ENCODE results near the gene XBP1.

Gene XBP1

DNA sequence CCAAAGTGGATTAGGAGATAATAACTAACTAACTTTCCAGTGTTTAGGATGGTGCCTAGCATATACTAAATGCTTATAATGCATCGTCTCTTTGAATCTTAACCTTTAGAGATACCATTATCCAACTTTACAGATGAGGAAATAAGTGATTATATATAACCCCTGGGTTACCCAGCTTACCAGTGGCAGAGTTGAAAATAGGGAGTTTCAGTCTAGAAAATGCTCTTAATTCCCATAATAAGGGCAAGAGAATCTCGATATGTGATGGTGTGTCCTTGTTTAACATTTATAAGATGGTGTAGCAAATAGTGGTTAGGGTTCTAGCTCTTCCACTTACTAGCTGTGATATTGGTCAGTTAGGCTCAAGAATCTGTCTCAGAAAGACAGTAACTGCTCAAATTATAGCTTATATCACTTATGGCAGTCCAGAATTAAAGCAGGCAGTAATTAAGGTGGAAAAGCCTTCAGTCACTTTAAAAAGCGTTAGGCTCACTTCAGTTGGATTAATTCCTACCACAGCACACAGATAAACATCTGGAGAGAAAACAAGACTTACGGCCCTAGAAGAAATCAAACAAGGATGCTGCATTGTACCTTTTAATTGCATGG, 6.3 kb downstream of the XBP1 start:
- TF ChIP-seq, protein P1, sequence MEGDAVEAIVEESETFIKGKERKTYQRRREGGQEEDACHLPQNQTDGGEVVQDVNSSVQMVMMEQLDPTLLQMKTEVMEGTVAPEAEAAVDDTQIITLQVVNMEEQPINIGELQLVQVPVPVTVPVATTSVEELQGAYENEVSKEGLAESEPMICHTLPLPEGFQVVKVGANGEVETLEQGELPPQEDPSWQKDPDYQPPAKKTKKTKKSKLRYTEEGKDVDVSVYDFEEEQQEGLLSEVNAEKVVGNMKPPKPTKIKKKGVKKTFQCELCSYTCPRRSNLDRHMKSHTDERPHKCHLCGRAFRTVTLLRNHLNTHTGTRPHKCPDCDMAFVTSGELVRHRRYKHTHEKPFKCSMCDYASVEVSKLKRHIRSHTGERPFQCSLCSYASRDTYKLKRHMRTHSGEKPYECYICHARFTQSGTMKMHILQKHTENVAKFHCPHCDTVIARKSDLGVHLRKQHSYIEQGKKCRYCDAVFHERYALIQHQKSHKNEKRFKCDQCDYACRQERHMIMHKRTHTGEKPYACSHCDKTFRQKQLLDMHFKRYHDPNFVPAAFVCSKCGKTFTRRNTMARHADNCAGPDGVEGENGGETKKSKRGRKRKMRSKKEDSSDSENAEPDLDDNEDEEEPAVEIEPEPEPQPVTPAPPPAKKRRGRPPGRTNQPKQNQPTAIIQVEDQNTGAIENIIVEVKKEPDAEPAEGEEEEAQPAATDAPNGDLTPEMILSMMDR (IDR thresholded peaks at IDR 0.05), result no peak
- TF ChIP-seq ZFX (IDR thresholded peaks at IDR 0.05; ENCODE audit: borderline replicate concordance), result no peak
- peak overlapping the region; percentile 93 for H3K27ac ChIP-seq

DNA sequence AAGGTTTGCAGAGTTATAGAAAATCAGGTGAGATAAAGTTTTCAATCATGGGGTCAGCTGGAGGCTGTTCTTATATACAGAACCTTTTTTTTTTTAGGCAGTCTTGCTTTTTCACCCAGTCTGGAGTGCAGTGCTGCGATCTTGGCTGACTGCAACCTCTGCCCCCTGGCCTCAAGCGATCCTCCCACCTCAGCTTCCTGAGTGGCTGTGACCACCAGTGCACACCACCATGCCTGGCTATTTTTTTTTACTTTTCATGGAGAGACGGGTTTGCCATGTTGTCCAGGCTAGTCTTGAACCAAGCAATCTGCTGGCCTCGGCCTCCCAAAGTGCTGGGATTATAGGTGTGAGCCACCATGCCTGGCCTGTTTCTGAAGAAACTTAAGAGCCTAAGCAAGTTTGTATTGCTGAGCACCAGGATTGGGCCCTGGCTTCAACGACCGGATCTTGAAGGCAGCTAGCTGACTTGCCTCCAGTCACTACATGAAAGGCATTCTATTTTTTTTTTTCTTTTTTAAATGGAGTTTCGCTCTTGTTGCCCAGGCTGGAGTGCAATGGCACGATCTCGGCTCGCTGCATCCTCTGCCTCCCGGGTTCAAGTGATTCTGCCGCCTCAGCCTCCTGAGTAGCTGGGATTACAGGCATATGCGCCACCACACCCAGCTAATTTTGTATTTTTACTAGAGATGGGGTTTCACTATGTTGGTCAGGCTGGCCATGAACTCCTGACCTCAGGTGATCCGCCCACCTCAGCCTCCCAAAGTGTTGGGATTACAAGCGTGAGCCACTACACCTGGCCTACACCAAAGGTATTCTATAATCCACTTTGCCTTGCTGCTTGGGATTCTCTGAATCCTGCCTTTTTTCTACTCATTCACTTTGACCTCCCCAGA, 7.6 kb downstream of the XBP1 start:
- TF ChIP-seq, protein P1 (IDR thresholded peaks at IDR 0.05), result no peak
- TF ChIP-seq ZFX (IDR thresholded peaks at IDR 0.05; ENCODE audit: borderline replicate concordance), result no peak
- H3K27ac ChIP-seq, result peak overlapping the region; percentile 93

DNA sequence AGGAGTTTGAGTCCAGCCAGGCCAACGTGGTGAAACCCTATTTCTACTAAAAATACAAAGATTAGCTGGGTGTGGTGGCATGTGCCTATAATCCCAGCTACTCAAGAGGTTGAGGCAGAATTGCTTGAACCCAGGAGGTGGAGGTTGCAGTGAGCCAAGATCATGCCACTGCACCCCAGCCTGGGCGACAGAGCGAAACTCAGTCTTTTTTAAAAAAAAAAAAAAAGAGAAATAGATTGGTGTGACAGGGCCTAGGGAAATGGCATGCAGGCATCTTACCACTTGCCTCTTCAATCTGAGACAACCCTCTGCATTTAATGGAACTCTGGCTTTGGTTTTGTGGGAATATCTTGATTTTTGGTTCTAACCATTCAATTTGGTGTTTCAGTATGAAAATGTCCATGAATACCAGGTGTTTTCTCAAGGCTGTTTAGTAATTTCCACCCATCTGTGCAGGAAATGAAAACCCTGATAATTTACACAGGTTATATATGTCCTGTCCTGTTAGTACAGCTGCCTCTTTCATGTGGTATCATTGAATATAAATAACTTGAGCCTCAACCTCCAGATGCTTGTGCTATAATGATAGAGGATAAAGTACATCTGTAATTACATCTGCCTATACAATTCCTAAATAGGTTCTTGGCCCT, 8.4 kb downstream of the XBP1 start:
- H3K27ac ChIP-seq, result peak overlapping the region; percentile 93
- TF ChIP-seq, protein P1 (IDR thresholded peaks at IDR 0.05), result no peak
- no peak for TF ChIP-seq ZFX (IDR thresholded peaks at IDR 0.05; ENCODE audit: borderline replicate concordance)

DNA sequence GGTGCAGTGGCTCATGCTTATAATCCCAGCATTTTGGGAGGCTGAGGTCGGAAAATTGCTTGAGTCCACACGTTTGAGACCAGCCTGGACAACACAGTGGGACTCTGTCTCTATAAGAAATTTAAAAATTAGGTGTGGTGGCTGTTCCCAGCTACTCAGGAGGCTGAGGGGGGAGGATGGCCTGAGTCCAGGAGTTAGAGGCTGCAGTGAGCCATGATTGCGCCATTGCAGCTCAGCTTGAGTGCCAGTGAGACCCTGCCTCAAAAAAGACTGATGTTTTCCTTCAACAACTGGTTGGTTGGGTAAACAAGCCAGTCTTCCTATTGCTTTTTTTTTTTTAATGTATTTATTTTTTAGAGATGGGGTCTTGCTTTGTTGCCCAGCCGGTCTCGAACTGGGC, 9.2 kb downstream of the XBP1 start:
- no peak overlapping the region for H3K27ac ChIP-seq
- TF ChIP-seq, protein P1 (IDR thresholded peaks at IDR 0.05), result no peak
- no peak for TF ChIP-seq ZFX (IDR thresholded peaks at IDR 0.05; ENCODE audit: borderline replicate concordance)

DNA sequence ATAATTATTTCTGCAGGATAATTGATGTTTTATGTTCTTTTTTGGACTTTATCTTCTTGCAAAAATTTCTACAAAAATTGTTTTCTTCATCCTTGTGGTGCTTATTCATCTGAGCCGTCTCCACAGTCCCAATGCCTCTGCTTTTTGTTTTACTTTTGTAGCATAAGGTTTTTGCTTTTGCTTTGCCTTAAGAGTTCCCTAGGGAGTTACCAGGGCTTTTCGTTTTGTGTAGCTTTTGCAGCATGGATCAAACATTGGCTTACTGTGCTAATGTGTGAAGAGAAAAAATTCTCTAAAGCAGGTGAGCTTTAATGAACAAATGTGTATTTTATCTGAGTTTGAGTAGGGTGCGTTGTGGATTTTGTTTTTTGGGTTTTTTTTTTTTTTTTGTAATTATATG, 11.8 kb downstream of the XBP1 start:
- H3K27ac ChIP-seq, result no peak overlapping the region
- TF ChIP-seq ZFX (IDR thresholded peaks at IDR 0.05; ENCODE audit: borderline replicate concordance), result no peak
- TF ChIP-seq, protein P1 (IDR thresholded peaks at IDR 0.05), result no peak

DNA sequence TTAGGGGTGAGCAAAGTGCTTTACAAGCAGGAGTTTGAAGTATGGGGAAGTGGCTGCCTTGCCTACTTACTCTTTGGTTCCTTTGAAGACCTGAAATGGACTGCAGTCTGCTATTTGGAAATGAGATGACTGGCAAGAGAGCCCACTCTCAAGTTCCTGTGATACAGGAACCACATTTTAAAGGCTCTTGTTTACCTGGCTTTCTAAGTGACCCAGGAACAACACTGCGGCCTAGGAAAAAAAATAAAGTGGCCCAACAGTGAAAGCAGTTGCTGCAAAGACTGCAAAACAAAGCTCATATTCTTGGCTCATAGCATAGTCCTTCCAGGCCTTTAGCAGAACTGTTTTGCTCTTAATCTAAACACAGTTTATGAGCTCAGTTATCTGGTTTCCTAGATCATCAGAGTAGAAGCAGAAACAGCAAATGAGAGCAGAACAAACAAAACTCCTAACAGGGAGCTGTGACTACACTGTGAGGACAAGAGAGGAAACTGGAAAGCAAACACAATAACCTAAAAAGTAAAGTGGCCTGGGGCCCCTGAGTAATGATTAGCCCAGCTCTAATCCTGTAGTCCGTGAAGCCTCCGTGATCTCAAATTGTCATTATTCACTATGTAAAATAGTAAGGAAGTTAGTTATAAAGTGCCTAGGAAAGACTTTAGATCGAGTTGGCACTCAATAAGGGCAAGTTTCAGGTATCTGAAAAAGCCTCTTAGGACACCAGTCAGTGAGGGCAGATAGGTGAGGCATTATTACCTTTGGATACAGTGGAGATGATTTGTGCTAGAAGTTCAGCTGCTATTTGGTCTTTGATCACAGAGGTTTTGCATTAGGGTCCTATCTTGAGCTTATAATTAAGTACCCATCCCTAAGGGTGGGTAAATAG, 16.3 kb downstream of the XBP1 start:
- peak overlapping the region; percentile 76 for H3K27ac ChIP-seq
- no peak for TF ChIP-seq ZFX (IDR thresholded peaks at IDR 0.05; ENCODE audit: borderline replicate concordance)
- TF ChIP-seq, protein P1 (IDR thresholded peaks at IDR 0.05), result no peak

Measured in 22Rv1 (cell line).